Loucy (cell line): ENCODE data around the gene ZNF326.

Experiments
- EZH2phosphoT487 ChIP-seq: fragments of 200-600 bp; IDR thresholded peaks from 2 replicates; pipeline ENCODE4 v1.6.1; 2018; ENCODE audit warnings: antibody characterized with exemption, mild to moderate bottlenecking, moderate library complexity, borderline replicate concordance
- TF ChIP-seq, protein P1 (sequence below): fragments of 200-600 bp; sonication (generic); conservative IDR thresholded peaks from 2 replicates; pipeline ENCODE4 v1.5.1; 2014; ENCODE audit warnings: mild to moderate bottlenecking, antibody characterized with exemption, low read length

DNA sequence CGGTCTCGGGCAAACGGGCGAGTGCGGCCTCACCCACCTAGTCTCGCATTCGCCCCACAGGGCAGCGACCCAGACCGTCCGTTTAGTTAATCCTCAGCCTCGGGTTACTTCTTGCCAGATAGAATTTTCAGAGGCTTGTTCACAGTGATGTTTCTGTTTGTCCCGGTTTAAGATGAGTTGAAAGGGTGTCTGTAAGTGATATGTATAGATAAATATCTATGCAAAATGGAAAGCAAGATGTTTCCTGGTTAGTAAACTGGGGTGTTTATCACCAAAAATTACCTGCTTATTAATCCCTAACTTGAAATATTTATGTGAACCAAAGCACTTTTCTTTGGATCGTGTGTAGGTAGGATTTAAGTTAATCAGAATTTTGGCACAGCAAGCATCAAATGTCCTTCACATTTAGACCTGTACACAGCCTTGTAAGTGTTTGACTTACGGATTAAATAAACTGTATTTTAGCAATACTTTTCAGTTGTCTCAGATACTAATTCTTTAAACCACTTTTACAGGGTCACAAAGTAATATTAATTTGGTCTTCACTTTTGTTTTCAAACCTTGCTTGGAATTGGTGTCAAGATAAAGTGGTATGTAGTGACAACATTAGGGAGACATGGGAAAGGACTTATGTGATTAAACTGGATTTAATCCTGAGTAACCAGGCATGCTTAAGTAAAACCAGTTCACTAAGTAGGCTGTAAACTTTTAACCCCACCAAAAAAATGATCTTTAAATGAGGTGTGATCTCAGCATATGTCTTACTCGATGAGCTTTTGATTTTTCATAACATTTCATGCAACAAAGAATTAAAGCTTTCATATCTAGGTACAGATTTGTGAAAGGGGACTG lies 914 bp downstream of the ZNF326 start:
- TF ChIP-seq, protein P1, sequence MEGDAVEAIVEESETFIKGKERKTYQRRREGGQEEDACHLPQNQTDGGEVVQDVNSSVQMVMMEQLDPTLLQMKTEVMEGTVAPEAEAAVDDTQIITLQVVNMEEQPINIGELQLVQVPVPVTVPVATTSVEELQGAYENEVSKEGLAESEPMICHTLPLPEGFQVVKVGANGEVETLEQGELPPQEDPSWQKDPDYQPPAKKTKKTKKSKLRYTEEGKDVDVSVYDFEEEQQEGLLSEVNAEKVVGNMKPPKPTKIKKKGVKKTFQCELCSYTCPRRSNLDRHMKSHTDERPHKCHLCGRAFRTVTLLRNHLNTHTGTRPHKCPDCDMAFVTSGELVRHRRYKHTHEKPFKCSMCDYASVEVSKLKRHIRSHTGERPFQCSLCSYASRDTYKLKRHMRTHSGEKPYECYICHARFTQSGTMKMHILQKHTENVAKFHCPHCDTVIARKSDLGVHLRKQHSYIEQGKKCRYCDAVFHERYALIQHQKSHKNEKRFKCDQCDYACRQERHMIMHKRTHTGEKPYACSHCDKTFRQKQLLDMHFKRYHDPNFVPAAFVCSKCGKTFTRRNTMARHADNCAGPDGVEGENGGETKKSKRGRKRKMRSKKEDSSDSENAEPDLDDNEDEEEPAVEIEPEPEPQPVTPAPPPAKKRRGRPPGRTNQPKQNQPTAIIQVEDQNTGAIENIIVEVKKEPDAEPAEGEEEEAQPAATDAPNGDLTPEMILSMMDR, result no peak
- no peak for TF ChIP-seq EZH2phosphoT487
